Limb (tissue), 2 donors: ENCODE data around the gene CUTA.

Experiments
- DNase-seq, 2 donors: peaks; one replicate each; pipeline ENCODE4 v3.0.0-alpha.2; 2016; ENCODE audit errors: extremely low spot score in 2 of 2

The CUTA gene

DNA sequence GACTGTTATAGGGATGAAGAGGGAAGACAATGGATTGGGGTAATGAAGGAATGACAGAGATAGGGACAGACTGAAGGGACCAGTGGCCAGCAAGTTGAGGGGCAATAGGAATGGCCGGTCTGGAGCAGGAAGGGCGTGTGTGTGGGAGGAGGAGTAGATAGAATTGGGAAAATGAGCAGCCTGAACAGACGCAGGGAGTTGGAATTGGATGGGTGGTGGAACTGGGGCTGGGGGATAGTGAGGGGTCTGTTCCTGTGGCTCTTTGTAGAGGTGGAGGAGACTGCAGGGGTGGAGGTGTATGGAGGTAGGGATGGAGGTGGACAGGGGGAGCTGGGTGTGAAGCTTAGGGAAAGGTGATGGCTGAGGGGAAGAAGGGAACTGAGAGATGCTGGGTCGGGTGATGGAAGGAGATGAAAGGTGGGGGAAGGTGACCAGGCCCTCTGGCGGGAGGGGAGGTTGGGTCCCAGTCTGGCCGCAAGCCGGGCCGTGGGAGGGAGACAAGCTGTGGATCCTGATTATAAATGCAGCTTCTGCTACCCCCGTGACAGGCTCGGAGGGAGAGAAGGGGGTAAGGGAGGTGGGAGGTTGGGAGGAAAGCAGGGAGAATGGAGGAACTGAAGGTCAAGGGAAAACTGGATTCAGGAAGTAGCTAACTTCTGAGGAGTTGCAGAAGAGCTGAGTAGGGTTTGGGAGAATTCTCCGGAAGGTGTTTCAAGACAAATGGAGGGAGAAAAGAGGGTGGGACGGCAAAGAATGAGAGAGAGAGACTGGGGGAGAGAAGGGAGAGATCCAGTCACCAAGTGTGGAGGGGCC is 7.2 kb upstream of the CUTA start:
- DNase-seq: no peak

GRCh38 chr6:33423777-33424176 is 5.9 kb upstream of the CUTA start:
- DNase-seq: no peak

- no peak for DNase-seq
Measured at GRCh38 chr6:33421344-33421643, 3.4 kb upstream of the CUTA start.

- no peak for DNase-seq
Measured at GRCh38 chr6:33420491-33421343, 2.8 kb upstream of the CUTA start.

- peak; percentile 79 to 87 for DNase-seq
Measured at GRCh38 chr6:33419580-33420490, 1.9 kb upstream of the CUTA start, which contains the start of gene SYNGAP1. Gene SYNGAP1, plus strand, starts transcription at chr6:33420065. Its CDS starts 200 bp downstream, at chr6:33420265.

DNA sequence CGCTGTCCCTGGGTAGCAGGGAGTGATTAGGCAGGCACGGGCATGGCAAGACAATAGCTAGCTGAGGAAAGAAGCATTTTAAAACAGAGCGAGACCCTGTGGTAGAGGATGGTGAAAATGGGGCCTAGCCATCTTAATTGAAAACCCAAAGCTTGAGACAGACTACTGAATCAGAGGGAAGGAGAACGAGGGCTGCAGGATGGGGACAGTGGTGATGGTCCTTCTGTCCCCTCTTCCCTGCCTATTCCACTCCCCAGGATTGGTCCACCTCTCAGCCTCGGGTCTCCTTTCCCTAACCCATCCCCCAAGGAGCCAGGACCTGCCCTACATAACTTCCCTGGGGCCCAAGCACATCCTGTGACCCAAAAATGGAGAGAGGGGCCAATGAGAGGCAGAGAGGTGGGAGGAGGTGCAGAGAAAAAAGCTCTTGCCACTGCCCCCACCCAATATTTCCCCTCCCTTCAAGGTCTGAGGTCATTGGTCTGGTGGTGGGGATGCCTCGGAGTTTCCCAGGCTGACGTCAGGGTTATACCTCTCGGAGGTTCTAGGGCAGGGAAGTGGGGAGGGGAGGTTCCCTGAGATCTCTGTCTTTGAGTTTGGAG is 884 bp upstream of the CUTA start:
- DNase-seq: no peak

DNA sequence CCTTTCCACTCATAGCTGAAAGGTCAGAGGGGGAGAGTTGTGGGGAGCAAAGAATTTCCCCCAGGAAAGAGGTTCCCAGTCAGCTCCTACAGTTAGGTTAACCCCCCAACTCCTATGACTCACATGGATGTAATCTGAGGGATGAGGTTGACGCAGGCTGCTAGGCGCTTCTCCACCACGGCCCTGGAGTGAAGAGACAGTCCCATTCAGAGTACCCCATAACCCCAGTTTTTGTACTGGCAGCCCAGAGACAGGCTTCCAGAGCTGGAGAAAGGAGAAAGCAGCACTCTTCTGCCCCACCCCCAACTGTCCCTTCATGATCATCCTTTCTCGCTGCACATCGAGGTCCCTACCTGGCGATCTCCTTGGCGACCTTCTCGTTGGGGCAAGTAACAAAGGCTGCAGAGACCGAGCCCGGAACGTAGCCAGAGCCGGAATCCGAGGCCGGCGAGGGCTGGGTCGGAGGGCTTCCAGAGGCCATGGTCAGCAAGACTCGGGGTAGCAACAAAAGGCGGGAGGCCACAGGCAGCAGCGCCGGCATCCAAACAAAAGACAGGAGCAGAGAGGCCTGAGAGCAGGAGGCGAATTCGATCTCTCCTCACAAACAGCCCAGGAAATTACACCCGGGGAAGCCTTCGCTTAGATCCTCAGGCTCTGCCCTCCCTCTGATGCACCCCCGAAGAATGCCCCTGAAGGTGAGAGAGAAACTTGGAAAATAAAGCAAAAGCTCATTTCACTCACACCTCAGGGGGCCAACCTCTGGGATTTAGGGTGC is 592 bp downstream of the CUTA start:
- DNase-seq: no peak

DNA sequence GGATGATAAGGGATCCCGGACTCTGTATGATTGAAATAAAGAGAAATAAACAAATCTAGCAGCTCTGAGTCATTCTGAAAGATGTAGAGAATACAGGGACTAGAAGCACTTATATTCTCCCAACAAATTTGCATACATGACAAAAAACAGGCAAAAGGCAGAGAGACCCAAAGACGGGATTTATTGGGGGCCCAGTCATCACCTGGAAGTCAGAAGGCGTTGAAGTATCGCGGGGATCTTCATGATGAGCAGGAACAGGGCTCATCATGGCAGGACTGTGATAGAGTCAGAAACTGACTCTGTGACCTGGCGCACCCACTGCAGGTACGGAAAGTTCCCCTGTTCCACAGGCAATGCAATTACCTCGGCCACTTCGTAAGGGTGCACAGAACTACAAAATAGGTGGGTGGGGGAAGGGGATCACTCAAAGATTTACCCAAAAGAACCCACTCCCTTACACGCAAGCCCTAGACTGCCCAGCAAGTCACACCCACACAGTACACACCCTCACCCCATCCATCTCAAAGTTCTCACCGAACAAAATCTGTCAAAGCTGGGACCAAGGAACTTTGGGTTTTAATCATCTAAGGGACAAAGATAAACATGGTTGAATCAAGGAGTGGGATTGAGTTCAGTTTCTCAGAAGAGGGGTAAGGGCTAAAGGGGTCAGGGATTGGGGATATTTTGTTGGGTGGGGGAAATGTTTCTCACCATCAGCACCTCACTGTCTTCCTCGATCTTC is 1.4 kb downstream of the CUTA start:
- no peak for DNase-seq

- DNase-seq: no peak
Measured at GRCh38 chr6:33415831-33416230, 2.1 kb downstream of the CUTA start.

DNA sequence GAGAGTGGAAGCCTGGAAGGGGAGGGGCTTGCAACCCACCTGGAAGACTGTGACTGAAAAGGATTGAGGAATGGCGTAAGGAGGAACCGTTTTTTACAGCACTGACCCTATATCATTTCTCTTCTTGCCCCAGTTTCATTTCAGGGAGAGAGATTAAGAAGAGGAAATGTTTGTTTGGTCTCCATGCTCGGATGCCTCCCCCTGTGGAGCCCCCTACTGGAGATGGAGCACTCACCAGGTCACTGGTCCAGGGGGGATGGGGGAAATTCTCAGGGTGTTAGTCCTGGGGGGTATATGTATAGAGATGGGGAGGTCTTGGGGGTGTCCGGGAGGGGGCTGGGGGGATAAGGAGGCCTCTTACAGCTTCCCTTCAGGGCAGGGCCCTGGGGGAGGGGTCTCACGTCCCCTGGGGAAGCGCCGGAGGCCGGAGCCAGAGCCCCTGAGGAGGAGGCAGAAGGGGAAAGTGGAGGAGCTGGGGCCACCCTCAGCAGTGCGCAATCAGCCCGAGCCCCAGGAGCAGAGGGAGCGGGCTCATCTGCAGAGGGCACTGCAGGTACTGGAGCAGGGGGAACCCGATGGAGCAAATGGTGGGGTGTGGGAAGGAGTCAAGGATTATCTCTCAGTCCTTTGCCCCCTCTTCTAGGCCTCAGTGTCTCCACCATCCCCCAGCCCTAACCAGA is 3.2 kb downstream of the CUTA start:
- no peak for DNase-seq

GRCh38 chr6:33413241-33414120 is 4.4 kb downstream of the CUTA start:
- DNase-seq: no peak

DNA sequence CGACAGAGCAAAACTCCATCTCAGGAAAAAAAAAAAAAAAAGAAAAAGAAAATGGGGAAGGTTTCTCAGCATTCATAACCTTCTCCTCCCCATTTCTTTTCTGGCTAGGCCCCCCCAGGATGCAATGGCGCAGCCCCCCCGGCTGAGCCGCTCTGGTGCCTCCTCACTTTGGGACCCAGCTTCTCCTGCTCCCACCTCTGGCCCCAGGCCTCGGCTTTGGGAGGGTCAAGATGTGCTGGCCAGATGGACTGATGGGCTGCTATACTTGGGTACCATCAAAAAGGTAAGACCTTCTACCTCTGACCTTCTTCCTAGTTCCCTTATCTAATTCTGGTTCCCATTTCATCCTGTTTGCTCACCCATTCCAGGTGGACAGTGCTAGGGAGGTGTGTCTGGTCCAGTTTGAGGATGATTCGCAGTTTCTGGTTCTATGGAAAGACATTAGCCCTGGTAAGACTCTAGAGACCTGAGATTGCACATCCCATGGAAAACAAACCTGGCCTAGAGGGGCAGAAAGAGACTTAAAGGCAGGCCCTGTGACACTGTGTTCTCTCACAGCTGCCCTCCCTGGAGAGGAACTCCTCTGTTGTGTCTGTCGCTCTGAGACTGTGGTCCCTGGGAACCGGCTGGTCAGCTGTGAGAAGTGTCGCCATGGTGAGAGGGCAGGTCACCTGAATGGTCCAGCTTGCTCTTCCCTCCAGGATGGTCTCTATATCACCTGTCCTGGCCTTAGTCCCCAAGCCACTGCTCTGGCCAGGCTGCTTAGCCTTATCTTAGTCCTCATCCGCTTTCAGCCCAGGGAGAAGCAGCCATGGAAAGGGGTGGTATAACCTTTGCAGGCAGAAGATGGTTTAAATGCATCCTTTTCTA is 5.5 kb downstream of the CUTA start:
- no peak for DNase-seq

DNA sequence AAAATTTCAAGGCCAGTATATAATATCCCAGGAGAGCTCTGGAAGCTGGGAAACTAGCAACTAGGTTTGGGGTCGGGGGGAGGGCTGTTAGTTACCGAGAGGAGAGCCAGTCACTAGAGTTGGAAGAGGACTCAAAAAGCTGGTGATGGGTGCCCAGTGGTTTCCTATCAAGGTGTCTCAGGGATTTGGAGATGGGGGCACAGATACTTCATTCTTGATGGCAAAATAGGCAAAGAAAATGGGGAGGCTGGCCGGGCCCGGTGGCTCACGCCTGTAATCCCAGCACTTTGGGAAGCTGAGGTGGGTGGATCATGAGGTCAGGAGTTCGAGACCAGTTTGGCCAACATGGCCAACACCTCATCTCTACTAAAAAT is 6.3 kb downstream of the CUTA start:
- no peak for DNase-seq

GRCh38 chr6:33410711-33411631 is 6.9 kb downstream of the CUTA start, which contains the start of gene PHF1:
Gene PHF1, plus strand, starts transcription at chr6:33411014. Its CDS starts 1,250 bp downstream, at chr6:33412264.
- no peak for DNase-seq

DNA sequence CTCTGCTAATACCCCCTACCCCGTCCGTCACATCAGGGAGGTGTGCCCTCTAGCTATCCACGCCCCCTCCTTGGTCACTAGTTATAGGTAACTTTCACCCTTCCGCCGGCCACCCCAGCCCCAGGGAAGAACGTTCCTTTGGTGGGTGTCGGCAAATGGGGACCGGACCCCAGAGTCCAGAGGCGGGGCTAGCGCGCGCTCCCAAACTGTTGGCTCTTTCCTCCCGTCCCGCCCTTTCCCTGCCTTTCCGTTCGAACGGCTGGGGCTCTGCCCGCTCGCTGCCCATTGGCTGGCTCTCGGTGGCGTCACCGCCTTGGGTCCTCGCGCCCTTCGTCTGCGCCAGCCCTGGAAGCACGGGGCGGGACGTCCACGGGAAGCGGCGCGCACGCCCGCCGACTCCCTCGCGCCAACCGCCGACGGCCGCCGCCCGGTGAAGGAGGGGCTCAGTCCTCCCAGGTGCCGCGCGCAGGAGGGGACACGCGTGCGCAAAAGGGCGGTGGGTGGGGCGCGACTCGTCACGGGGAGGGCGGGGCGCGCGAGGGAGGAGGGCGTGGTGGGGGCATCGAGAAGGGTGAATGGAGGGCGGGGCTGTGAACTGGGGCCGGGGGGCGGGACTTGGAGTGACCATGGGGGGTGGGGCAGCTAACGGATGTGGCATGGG is 7.7 kb downstream of the CUTA start:
- DNase-seq: peak; percentile 98
